ENCODE data around the gene RBM39. TPM values are rescaled to one million over a fixed set of nuclear protein-coding genes. Genes with fewer than 3 reads are reported as not detected.

The RBM39 gene
- total RNA-seq, 4 donors from 2014 or later = 410 to 504 (median 446) TPM

GRCh38 chr20:35674921-35675320, 67.1 kb downstream of the RBM39 start:
- H3K4me3 ChIP-seq = no peak overlapping the region
- no peaks in the 10 kb centered on the region for H3K9me3 ChIP-seq
- DNase-seq (ENCODE audit: low spot score in 2 of 2) = no peak
- no peaks in the 10 kb centered on the region for H3K27me3 ChIP-seq
- H3K4me1 ChIP-seq = no peaks in the 10 kb centered on the region
- WGBS, 2 donors = 93 to 94% methylated on average over 8 of the region's 8 CpGs
- peaks cover 5 to 92% (median 19%) of the 10 kb centered on the region in 3 donors for H3K36me3 ChIP-seq
- no peak overlapping the region for H3K27ac ChIP-seq
- TF ChIP-seq CTCF (IDR thresholded peaks at IDR 0.05) = no peak

- Histone ChIP-seq H3K27ac (no peak overlapping the region), H3K4me1 (no peaks in the 10 kb centered on the region), H3K9me3 (no peaks in the 10 kb centered on the region), H3K36me3 (peaks cover 5 to 92% (median 22%) of the 10 kb centered on the region in 3 donors), H3K27me3 (no peaks in the 10 kb centered on the region), H3K4me3 (no peak overlapping the region)
- 81 to 94% methylated on average over 4 of the region's 4 CpGs for WGBS, 2 donors
- no peak for DNase-seq (ENCODE audit: low spot score in 2 of 2)
- TF ChIP-seq POLR2A (IDR thresholded peaks at IDR 0.05) (no peak), CTCF (IDR thresholded peaks at IDR 0.05) (no peak), EP300 (IDR thresholded peaks at IDR 0.05) (no peak)
These were observed 68.2 kb downstream of the RBM39 start for GRCh38 chr20:35673884-35674283.

- H3K4me1 ChIP-seq = peaks cover 0 to 3% (median 0%) of the 10 kb centered on the region in 4 donors
- no peaks in the 10 kb centered on the region for H3K9me3 ChIP-seq
- 92 to 94% methylated on average over 1 of the region's 1 CpG for WGBS, 2 donors
- no peaks in the 10 kb centered on the region for H3K27me3 ChIP-seq
- H3K27ac ChIP-seq = no peak overlapping the region
- TF ChIP-seq CTCF (IDR thresholded peaks at IDR 0.05) (no peak), EP300 (IDR thresholded peaks at IDR 0.05) (no peak), POLR2A (IDR thresholded peaks at IDR 0.05) (no peak)
- peaks cover 0 to 73% (median 26%) of the 10 kb centered on the region in 3 donors for H3K36me3 ChIP-seq
- H3K4me3 ChIP-seq = no peak overlapping the region
- DNase-seq (ENCODE audit: low spot score in 2 of 2) = no peak
These were observed 72.4 kb downstream of the RBM39 start for GRCh38 chr20:35669681-35670080.

- H3K36me3 ChIP-seq = peaks cover 0 to 68% (median 26%) of the 10 kb centered on the region in 3 donors
- WGBS, 2 donors = 94 to 96% methylated on average over 5 of the region's 5 CpGs
- H3K9me3 ChIP-seq = no peaks in the 10 kb centered on the region
- no peak for DNase-seq (ENCODE audit: low spot score in 2 of 2)
- H3K4me3 ChIP-seq = no peak overlapping the region
- no peaks in the 10 kb centered on the region for H3K27me3 ChIP-seq
- no peak overlapping the region for H3K27ac ChIP-seq
- TF ChIP-seq POLR2A (IDR thresholded peaks at IDR 0.05) (no peak), CTCF (IDR thresholded peaks at IDR 0.05) (no peak), EP300 (IDR thresholded peaks at IDR 0.05) (no peak)
- peaks cover 0 to 3% (median 0%) of the 10 kb centered on the region in 4 donors for H3K4me1 ChIP-seq
These were observed 72.8 kb downstream of the RBM39 start for GRCh38 chr20:35669221-35669620.

GRCh38 chr20:35665949-35666288, 76.1 kb downstream of the RBM39 start:
- H3K36me3 ChIP-seq = peaks cover 0 to 35% (median 7%) of the 10 kb centered on the region in 3 donors
- peaks cover 0 to 29% (median 23%) of the 10 kb centered on the region in 4 donors for H3K4me1 ChIP-seq
- no peak for TF ChIP-seq POLR2A (IDR thresholded peaks at IDR 0.05)
- TF ChIP-seq EP300 (IDR thresholded peaks at IDR 0.05) = no peak
- TF ChIP-seq CTCF (IDR thresholded peaks at IDR 0.05) = no peak
- DNase-seq (ENCODE audit: low spot score in 2 of 2) = no peak
- H3K27ac ChIP-seq = no peak overlapping the region
- WGBS, 2 donors = 95 to 97% methylated on average over 17 of the region's 17 CpGs
- H3K27me3 ChIP-seq = no peaks in the 10 kb centered on the region
- H3K4me3 ChIP-seq = no peak overlapping the region
- no peaks in the 10 kb centered on the region for H3K9me3 ChIP-seq

All from tibial nerve (tissue), 4 donors.